ENCODE data around the gene R3HDM1. TPM values are rescaled to one million over a fixed set of nuclear protein-coding genes. Genes with fewer than 3 reads are reported as not detected.

R3HDM1 gene
- total and polyA plus RNA-seq, 4 donors, result 9.3 to 31.5 (median 16.8) TPM

- 75 to 77% methylated on average over 4 of the region's 4 CpGs for WGBS, 2 donors
These were observed 21.6 kb downstream of the R3HDM1 start for GRCh38 chr2:135552887-135553286.

GRCh38 chr2:135555311-135555710 is 24.0 kb downstream of the R3HDM1 start:
- 92% methylated on average over 4 of the region's 4 CpGs for WGBS, 2 donors
- H3K27me3 ChIP-seq (ENCODE audit: control insufficient read depth in 1 of 2, insufficient read depth in 2 of 2, low read length in 1 of 2), result no peaks in the 10 kb centered on the region
- no peaks in the 10 kb centered on the region for H3K36me3 ChIP-seq (ENCODE audit: control insufficient read depth in 1 of 2, insufficient read depth in 2 of 2, low read length in 1 of 2)
- DNase-seq, result no peak
- no peak for ATAC-seq (ENCODE audit: low FRiP score)
- H3K9me3 ChIP-seq (ENCODE audit: control insufficient read depth, low read length), result no peaks in the 10 kb centered on the region
- no peaks in the 10 kb centered on the region for H3K4me1 ChIP-seq (ENCODE audit: control insufficient read depth in 1 of 2, insufficient read depth in 2 of 2, low read length in 2 of 2)
- intact Hi-C loops (cut with DNase I), result no loop called here
- H3K27ac ChIP-seq (ENCODE audit: low read depth in 1 of 2, low read length in 2 of 2), result no peak overlapping the region
- H3K4me3 ChIP-seq (ENCODE audit: low read length in 2 of 2), result no peak overlapping the region

More at GRCh38 chr2:135552887-135553286, 21.6 kb downstream of the R3HDM1 start:
- Histone ChIP-seq H3K4me1 (ENCODE audit: control insufficient read depth in 1 of 2, insufficient read depth in 2 of 2, low read length in 2 of 2) (no peaks in the 10 kb centered on the region), H3K27me3 (ENCODE audit: control insufficient read depth in 1 of 2, insufficient read depth in 2 of 2, low read length in 1 of 2) (no peaks in the 10 kb centered on the region), H3K4me3 (ENCODE audit: low read length in 2 of 2) (no peak overlapping the region), H3K9me3 (ENCODE audit: control insufficient read depth, low read length) (no peaks in the 10 kb centered on the region), H3K27ac (ENCODE audit: low read depth in 1 of 2, low read length in 2 of 2) (no peak overlapping the region), H3K36me3 (ENCODE audit: control insufficient read depth in 1 of 2, insufficient read depth in 2 of 2, low read length in 1 of 2) (no peaks in the 10 kb centered on the region)
- ATAC-seq (ENCODE audit: low FRiP score) (no peak), DNase-seq (no peak)
- intact Hi-C loops (cut with DNase I), result no loop called here

- 71 to 78% methylated on average over 1 of the region's 1 CpG for WGBS, 2 donors
- intact Hi-C loops (cut with DNase I), result no loop called here
- ATAC-seq (ENCODE audit: low FRiP score), result no peak
- H3K36me3 ChIP-seq (ENCODE audit: control insufficient read depth in 1 of 2, insufficient read depth in 2 of 2, low read length in 1 of 2), result no peaks in the 10 kb centered on the region
- H3K9me3 ChIP-seq (ENCODE audit: control insufficient read depth, low read length), result no peaks in the 10 kb centered on the region
- no peak for DNase-seq
- no peak overlapping the region for H3K4me3 ChIP-seq (ENCODE audit: low read length in 2 of 2)
- no peaks in the 10 kb centered on the region for H3K4me1 ChIP-seq (ENCODE audit: control insufficient read depth in 1 of 2, insufficient read depth in 2 of 2, low read length in 2 of 2)
- no peaks in the 10 kb centered on the region for H3K27me3 ChIP-seq (ENCODE audit: control insufficient read depth in 1 of 2, insufficient read depth in 2 of 2, low read length in 1 of 2)
- H3K27ac ChIP-seq (ENCODE audit: low read depth in 1 of 2, low read length in 2 of 2), result no peak overlapping the region
These were observed 26.2 kb downstream of the R3HDM1 start for GRCh38 chr2:135557530-135557929.

- no peak for ATAC-seq (ENCODE audit: low FRiP score)
- no peaks in the 10 kb centered on the region for H3K4me1 ChIP-seq (ENCODE audit: control insufficient read depth in 1 of 2, insufficient read depth in 2 of 2, low read length in 2 of 2)
- intact Hi-C loops (cut with DNase I), result no loop called here
- DNase-seq, result no peak
- no peak overlapping the region for H3K27ac ChIP-seq (ENCODE audit: low read depth in 1 of 2, low read length in 2 of 2)
- no peaks in the 10 kb centered on the region for H3K27me3 ChIP-seq (ENCODE audit: control insufficient read depth in 1 of 2, insufficient read depth in 2 of 2, low read length in 1 of 2)
- no peaks in the 10 kb centered on the region for H3K36me3 ChIP-seq (ENCODE audit: control insufficient read depth in 1 of 2, insufficient read depth in 2 of 2, low read length in 1 of 2)
- 96 to 97% methylated on average over 4 of the region's 4 CpGs for WGBS, 2 donors
- H3K9me3 ChIP-seq (ENCODE audit: control insufficient read depth, low read length), result no peaks in the 10 kb centered on the region
- no peak overlapping the region for H3K4me3 ChIP-seq (ENCODE audit: low read length in 2 of 2)
These were observed 30.6 kb downstream of the R3HDM1 start for GRCh38 chr2:135561925-135562324.

- no peaks in the 10 kb centered on the region for H3K4me1 ChIP-seq (ENCODE audit: control insufficient read depth in 1 of 2, insufficient read depth in 2 of 2, low read length in 2 of 2)
- H3K4me3 ChIP-seq (ENCODE audit: low read length in 2 of 2), result no peak overlapping the region
- 92 to 97% methylated on average over 4 of the region's 4 CpGs for WGBS, 2 donors
- no peak for DNase-seq
- H3K9me3 ChIP-seq (ENCODE audit: control insufficient read depth, low read length), result no peaks in the 10 kb centered on the region
- intact Hi-C loops (cut with DNase I), result no loop called here
- no peaks in the 10 kb centered on the region for H3K36me3 ChIP-seq (ENCODE audit: control insufficient read depth in 1 of 2, insufficient read depth in 2 of 2, low read length in 1 of 2)
- H3K27me3 ChIP-seq (ENCODE audit: control insufficient read depth in 1 of 2, insufficient read depth in 2 of 2, low read length in 1 of 2), result no peaks in the 10 kb centered on the region
- no peak overlapping the region for H3K27ac ChIP-seq (ENCODE audit: low read depth in 1 of 2, low read length in 2 of 2)
- no peak for ATAC-seq (ENCODE audit: low FRiP score)
These were observed 32.5 kb downstream of the R3HDM1 start for GRCh38 chr2:135563793-135564192.

- ATAC-seq (ENCODE audit: low FRiP score) (no peak), DNase-seq (no peak)
- no peaks in the 10 kb centered on the region for H3K4me1 ChIP-seq (ENCODE audit: control insufficient read depth in 1 of 2, insufficient read depth in 2 of 2, low read length in 2 of 2)
- peaks cover 0 to 1% of the 10 kb centered on the region in 2 donors for H3K36me3 ChIP-seq (ENCODE audit: control insufficient read depth in 1 of 2, insufficient read depth in 2 of 2, low read length in 1 of 2)
- no peak overlapping the region for H3K27ac ChIP-seq (ENCODE audit: low read depth in 1 of 2, low read length in 2 of 2)
- intact Hi-C loops (cut with DNase I), result no loop called here
- H3K9me3 ChIP-seq (ENCODE audit: control insufficient read depth, low read length), result no peaks in the 10 kb centered on the region
- H3K27me3 ChIP-seq (ENCODE audit: control insufficient read depth in 1 of 2, insufficient read depth in 2 of 2, low read length in 1 of 2), result no peaks in the 10 kb centered on the region
- no peak overlapping the region for H3K4me3 ChIP-seq (ENCODE audit: low read length in 2 of 2)
- WGBS, 2 donors, result 80 to 89% methylated on average over 2 of the region's 2 CpGs
These were observed 39.6 kb downstream of the R3HDM1 start for GRCh38 chr2:135570884-135571283.

GRCh38 chr2:135573620-135574019 is 42.3 kb downstream of the R3HDM1 start:
- WGBS, 2 donors, result 96 to 100% methylated on average over 1 of the region's 1 CpG
- no peaks in the 10 kb centered on the region for H3K9me3 ChIP-seq (ENCODE audit: control insufficient read depth, low read length)
- DNase-seq (no peak), ATAC-seq (ENCODE audit: low FRiP score) (no peak)
- H3K4me3 ChIP-seq (ENCODE audit: low read length in 2 of 2), result no peak overlapping the region
- H3K36me3 ChIP-seq (ENCODE audit: control insufficient read depth in 1 of 2, insufficient read depth in 2 of 2, low read length in 1 of 2), result peaks cover 0 to 1% of the 10 kb centered on the region in 2 donors
- intact Hi-C loops (cut with DNase I), result no loop called here
- H3K27me3 ChIP-seq (ENCODE audit: control insufficient read depth in 1 of 2, insufficient read depth in 2 of 2, low read length in 1 of 2), result no peaks in the 10 kb centered on the region
- H3K27ac ChIP-seq (ENCODE audit: low read depth in 1 of 2, low read length in 2 of 2), result no peak overlapping the region
- H3K4me1 ChIP-seq (ENCODE audit: control insufficient read depth in 1 of 2, insufficient read depth in 2 of 2, low read length in 2 of 2), result no peaks in the 10 kb centered on the region

- WGBS, 2 donors, result 97 to 98% methylated on average over 3 of the region's 3 CpGs
- no peaks in the 10 kb centered on the region for H3K27me3 ChIP-seq (ENCODE audit: control insufficient read depth in 1 of 2, insufficient read depth in 2 of 2, low read length in 1 of 2)
- H3K9me3 ChIP-seq (ENCODE audit: control insufficient read depth, low read length), result no peaks in the 10 kb centered on the region
- H3K4me1 ChIP-seq (ENCODE audit: control insufficient read depth in 1 of 2, insufficient read depth in 2 of 2, low read length in 2 of 2), result peaks cover 0 to 2% of the 10 kb centered on the region in 2 donors
- intact Hi-C loops (cut with DNase I), result no loop called here
- H3K27ac ChIP-seq (ENCODE audit: low read depth in 1 of 2, low read length in 2 of 2), result no peak overlapping the region
- no peaks in the 10 kb centered on the region for H3K36me3 ChIP-seq (ENCODE audit: control insufficient read depth in 1 of 2, insufficient read depth in 2 of 2, low read length in 1 of 2)
- ATAC-seq (ENCODE audit: low FRiP score) (no peak), DNase-seq (no peak)
- no peak overlapping the region for H3K4me3 ChIP-seq (ENCODE audit: low read length in 2 of 2)
These were observed 50.0 kb downstream of the R3HDM1 start for GRCh38 chr2:135581282-135581681.

GRCh38 chr2:135582383-135582782 is 51.1 kb downstream of the R3HDM1 start:
- WGBS, 2 donors, result 58 to 64% methylated on average over 2 of the region's 2 CpGs
- ATAC-seq (ENCODE audit: low FRiP score), result no peak

More at GRCh38 chr2:135582383-135582782, 51.1 kb downstream of the R3HDM1 start:
- DNase-seq, result no peak
- H3K4me3 ChIP-seq (ENCODE audit: low read length in 2 of 2), result no peak overlapping the region
- no peak overlapping the region for H3K27ac ChIP-seq (ENCODE audit: low read depth in 1 of 2, low read length in 2 of 2)
- no peaks in the 10 kb centered on the region for H3K27me3 ChIP-seq (ENCODE audit: control insufficient read depth in 1 of 2, insufficient read depth in 2 of 2, low read length in 1 of 2)
- H3K9me3 ChIP-seq (ENCODE audit: control insufficient read depth, low read length), result no peaks in the 10 kb centered on the region
- peaks cover 0 to 2% of the 10 kb centered on the region in 2 donors for H3K4me1 ChIP-seq (ENCODE audit: control insufficient read depth in 1 of 2, insufficient read depth in 2 of 2, low read length in 2 of 2)
- intact Hi-C loops (cut with DNase I), result no loop called here
- no peaks in the 10 kb centered on the region for H3K36me3 ChIP-seq (ENCODE audit: control insufficient read depth in 1 of 2, insufficient read depth in 2 of 2, low read length in 1 of 2)
